T1000 (cell line): ENCODE measurements around the gene NR1H3.
"Not testable (repeated sequence)": the region's sequence is repeated elsewhere in the genome, so short reads cannot be mapped to it uniquely, and the experiment has no call there.

Source experiments
- DNase-seq: peaks from one replicate; lab custom pipeline; 2025; ENCODE audit warnings: mixed read lengths; lab: John Stamatoyannopoulos, UW

NR1H3 gene

DNA sequence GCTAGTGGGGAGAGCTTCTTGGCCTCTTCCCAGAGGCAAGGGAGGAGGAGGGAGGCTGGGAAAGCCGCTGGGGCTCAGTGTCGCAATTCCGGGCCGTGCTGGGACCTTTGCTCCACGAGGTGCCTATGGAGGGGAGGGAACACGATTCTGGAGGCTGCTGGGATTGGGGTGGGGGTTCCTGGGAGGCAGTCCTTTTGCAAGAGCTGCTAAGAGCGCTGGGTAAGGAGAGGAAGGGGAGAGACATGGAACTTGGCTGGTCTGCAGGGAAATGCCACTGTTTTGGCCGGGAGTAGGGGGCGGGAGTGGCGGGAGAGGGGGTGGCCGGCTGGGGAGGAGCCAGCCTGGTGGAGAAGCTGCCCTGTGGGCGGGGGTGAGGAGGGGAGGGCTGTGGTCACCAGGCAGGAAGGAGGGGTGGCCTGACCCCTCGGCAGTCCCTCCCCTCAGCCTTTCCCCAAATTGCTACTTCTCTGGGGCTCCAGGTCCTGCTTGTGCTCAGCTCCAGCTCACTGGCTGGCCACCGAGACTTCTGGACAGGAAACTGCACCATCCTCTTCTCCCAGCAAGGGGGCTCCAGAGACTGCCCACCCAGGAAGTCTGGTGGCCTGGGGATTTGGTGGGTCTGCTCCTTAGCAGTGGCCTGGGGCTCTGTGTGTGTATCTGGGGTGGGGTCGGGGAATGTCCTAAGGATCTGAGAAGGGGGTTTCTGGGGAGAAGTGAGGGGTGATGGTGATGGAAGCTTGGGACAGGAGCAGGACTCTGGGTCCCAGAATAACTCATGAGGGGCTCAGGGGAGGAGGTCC lies at the start of gene NR1H3:
TSS of gene NR1H3 (plus strand) at position 480 of the 800 bp plus-strand sequence. CDS start 1,221 bp downstream, outside the sequence.
- DNase-seq = peak; percentile 21

GRCh38 chr11:47208008-47208552 lies 49.7 kb upstream of the NR1H3 start:
- not testable (repeated sequence) for DNase-seq

- DNase-seq = no peak
Observed at GRCh38 chr11:47208628-47209027, 49.2 kb upstream of the NR1H3 start.

GRCh38 chr11:47212938-47213337 lies 44.9 kb upstream of the NR1H3 start:
- DNase-seq = no peak

- peak; percentile 27 for DNase-seq
Observed at GRCh38 chr11:47213950-47214565, 43.7 kb upstream of the NR1H3 start.

GRCh38 chr11:47215366-47215910 lies 42.4 kb upstream of the NR1H3 start:
- DNase-seq = no peak

- peak; percentile 57 for DNase-seq
Observed at GRCh38 chr11:47216121-47216798, 41.5 kb upstream of the NR1H3 start.

DNA sequence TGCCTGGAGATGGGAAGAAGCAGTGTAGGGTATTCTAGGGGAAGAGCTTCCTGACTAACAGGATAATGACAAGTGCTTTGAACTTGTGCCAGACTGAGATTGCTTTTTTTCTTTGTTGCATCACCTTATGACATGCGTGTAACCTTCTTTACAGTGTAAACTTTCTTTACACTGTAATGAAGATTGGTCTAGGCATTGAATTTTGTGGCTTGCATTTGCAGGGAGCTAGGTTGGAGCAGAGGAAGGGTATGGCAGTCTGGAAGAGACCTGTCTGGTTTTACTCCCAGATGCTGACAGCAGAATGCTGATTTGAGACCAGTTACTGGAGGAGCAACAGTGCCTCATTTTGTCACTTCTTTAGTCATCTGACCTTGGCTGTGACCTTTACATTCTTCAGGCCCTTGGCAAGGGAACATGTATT lies 37.4 kb upstream of the NR1H3 start:
- DNase-seq = no peak

GRCh38 chr11:47222696-47223095 lies 35.1 kb upstream of the NR1H3 start:
- no peak for DNase-seq

DNA sequence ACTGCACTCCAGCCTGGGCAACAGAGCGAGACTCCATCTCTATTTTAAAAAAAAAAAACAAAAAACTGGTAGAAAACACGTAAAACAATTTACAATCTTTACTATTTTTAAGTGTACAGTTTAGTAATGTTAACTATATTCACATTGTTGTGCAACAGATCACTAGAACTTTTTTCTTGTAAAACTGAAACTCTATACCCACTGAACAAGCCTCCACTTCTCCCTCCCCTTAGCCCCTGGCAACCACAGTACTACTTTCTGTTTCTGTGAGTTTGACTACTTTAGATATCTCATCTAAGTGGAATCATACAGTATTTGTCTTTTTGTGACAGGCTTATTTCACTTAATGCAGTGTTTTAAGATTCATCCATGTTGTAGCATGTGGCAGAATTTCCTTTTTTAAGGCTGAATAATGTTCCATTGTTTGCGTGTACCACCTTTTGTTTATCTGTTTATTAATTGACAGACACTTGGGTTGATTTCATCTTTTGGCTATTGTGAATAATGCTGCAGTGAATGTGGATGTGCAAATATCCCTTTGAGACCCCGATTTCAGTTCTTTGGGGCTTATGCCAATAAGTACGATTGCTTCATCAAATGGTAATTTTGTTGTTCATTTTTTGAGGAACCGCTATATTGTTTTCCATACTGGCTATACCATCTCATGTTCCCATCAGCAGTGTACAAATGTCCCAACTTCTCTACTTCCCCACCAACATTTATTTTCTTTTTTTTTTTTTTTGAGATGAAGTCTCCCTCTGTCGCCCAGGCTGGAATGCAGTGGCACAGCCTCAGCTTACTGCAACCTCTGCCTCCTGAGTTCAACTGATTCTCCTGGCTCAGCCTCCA lies 32.0 kb upstream of the NR1H3 start:
- DNase-seq = no peak

DNA sequence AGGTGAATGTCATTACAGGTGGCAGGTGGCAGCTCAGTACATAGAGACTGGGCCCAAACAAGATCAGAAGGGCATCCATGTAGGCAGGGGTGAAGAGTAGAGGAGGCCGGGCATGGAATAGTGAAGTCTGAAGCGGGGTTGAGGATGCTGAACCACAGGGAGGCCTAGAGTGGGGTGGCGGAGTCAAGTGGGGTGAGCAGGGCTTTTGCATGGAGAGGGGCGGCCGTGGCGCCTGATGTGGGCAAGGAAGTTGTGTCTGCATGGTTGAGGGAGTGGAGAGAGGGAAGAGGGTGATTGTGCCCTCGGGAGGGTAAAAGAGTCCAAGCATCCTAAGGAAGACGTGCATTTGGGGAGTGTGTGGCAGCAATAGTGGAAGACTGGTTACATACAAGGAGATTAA lies 28.6 kb upstream of the NR1H3 start:
- DNase-seq = no peak

DNA sequence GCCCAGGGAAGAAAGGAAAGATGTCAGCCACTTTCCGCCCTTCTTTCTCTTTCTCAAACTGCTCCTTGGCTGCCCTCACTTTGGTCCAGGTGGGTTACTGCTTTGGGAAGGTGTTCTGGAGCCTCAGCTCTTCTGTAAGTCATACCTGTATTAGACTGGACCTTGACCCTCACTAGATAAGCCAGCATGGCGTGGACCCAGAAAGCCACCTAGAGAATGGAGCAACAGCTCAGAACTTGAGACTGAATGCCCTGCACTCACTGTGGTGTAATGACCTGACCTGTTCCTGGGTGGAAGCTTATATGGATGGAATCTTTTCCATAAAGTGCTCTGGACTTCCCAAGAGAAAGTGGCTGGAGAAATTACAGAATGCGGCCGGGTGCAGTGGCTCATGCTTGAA lies 24.7 kb upstream of the NR1H3 start:
- no peak for DNase-seq

- peak; percentile 53 for DNase-seq
Observed at GRCh38 chr11:47233989-47234668, 23.7 kb upstream of the NR1H3 start.

DNA sequence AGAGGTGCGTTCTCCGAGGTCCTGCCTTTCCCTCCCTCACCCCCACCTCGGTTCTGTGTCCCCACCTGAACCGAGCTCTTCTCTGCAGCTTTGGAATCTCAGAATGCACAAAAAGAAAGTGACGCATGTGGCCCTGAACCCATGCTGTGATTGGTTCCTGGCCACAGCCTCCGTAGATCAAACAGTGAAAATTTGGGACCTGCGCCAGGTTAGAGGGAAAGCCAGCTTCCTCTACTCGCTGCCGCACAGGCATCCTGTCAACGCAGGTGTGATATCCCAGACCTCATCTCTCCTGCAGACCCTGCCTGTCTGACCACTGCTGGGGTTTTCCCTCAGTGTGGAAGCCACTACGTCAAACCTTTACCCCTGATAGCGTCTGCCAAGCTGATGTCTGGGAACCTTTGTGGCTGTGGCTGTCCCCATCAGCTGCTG lies 23.1 kb upstream of the NR1H3 start:
- DNase-seq = no peak

GRCh38 chr11:47235163-47235562 lies 22.6 kb upstream of the NR1H3 start:
- no peak for DNase-seq

- DNase-seq = no peak
Observed at GRCh38 chr11:47236482-47236881, 21.3 kb upstream of the NR1H3 start.

DNA sequence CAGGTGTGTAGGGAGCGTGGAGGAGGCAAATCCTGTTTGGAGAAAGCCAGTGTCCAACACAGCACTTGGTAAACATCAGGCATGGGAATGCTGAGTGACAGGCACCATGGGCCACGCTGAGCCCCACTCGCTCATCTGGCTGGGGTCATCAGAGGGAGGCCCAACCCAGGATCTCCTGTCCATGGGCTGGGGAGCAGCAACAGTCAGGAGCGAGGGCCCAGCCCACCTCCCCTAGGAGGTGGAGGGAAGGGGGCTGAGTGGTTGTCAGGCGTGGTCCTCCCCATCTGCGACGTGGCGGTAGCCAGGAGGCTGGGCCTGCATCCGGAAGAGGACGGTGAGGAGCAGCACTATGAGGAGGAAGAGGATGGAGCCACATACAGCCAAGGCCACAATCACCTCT lies 17.9 kb upstream of the NR1H3 start:
- DNase-seq = no peak

- no peak for DNase-seq
Observed at GRCh38 chr11:47241841-47242301, 15.9 kb upstream of the NR1H3 start.

GRCh38 chr11:47242596-47243192 lies 15.1 kb upstream of the NR1H3 start:
- DNase-seq = no peak

DNA sequence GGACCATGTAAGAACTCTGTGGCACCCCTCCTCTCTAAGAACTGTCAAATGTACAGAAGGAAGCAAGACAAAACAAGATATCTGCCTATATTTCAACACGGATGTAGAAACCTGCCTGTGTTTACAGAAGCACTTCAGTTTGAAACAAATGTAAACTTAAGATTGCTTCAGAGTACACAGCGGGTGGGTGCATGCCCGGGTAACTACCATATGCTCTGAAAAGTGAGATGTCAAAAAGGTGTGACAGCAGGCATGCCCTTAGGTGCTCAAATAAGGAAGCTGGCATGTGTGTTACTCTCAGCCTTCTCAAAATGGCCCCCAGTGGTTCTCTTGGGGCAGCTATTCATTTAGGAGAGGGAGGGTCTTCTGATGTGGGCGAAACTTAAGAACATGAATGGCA lies 14.3 kb upstream of the NR1H3 start:
- no peak for DNase-seq
